BE2C (cell line): ENCODE data around the gene VEZT.

Source experiments
- DNase-seq: peaks from one replicate; pipeline ENCODE4 v3.0.0-alpha.2; 2020
- H3K27me3 ChIP-seq: fragments of 250-450 bp; sonication (Bioruptor Pico); 2 replicates; pipeline ENCODE4 v1.5.1; 2020; ENCODE audit warnings: mild to moderate bottlenecking
- H3K36me3 ChIP-seq: fragments of 250-450 bp; sonication (Bioruptor Pico); 2 replicates; pipeline ENCODE4 v1.5.1; 2020; ENCODE audit warnings: mild to moderate bottlenecking
- H3K4me1 ChIP-seq: fragments of 250-450 bp; sonication (Bioruptor Pico); 2 replicates; pipeline ENCODE4 v1.5.1; 2020
- H3K4me3 ChIP-seq: 2 replicates; pipeline ENCODE4 v1.5.1; 2011; ENCODE audit warnings: low read depth, low read length
- H3K9me3 ChIP-seq: fragments of 250-450 bp; sonication (Bioruptor Pico); 2 replicates; pipeline ENCODE4 v1.5.1; 2020
- CTCF ChIP-seq: IDR thresholded peaks from 2 replicates; pipeline ENCODE4 v1.5.1; 2012; ENCODE audit warnings: mild to moderate bottlenecking, low read depth, low read length

The VEZT gene

GRCh38 chr12:95343461-95344230 lies 126.0 kb downstream of the VEZT start:
- Histone ChIP-seq H3K4me3 (no peak overlapping the region), H3K9me3 (no peaks in the 10 kb centered on the region), H3K4me1 (no peaks in the 10 kb centered on the region), H3K36me3 (no peaks in the 10 kb centered on the region), H3K27me3 (peaks cover 5% of the 10 kb centered on the region)
- DNase-seq, result no peak
- no peak for TF ChIP-seq CTCF

DNA sequence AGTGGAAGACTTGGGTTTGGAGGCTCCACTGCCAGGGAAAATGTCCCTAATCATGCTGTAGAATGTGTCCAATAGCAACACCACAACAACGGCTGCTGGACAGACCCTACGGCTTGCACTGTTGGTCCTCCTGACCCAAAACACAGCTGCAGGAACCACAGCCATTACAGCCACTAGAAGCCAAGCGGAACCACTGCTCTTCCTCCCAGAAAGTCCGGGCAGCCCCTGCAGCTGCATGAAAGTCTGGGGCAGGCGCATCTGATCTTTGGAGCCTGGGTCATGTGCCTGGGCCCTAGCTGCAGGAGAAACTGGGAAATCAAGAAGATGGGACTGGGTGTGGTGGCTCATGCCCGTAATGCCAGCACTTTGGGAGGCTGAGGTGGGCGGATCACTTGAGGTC lies 131.7 kb downstream of the VEZT start:
- no peaks in the 10 kb centered on the region for H3K9me3 ChIP-seq
- H3K27me3 ChIP-seq, result peaks cover 9% of the 10 kb centered on the region
- H3K4me3 ChIP-seq, result no peak overlapping the region
- TF ChIP-seq CTCF, result no peak
- no peaks in the 10 kb centered on the region for H3K4me1 ChIP-seq
- H3K36me3 ChIP-seq, result no peaks in the 10 kb centered on the region
- no peak for DNase-seq

GRCh38 chr12:95351748-95352147 lies 134.1 kb downstream of the VEZT start:
- Histone ChIP-seq H3K27me3 (peaks cover 7% of the 10 kb centered on the region), H3K4me3 (no peak overlapping the region), H3K36me3 (no peaks in the 10 kb centered on the region), H3K4me1 (no peaks in the 10 kb centered on the region), H3K9me3 (no peaks in the 10 kb centered on the region)
- no peak for DNase-seq
- no peak for TF ChIP-seq CTCF
